GM18498 (cell line): ENCODE results near the gene VBP1.
"Not testable (repeated sequence)": the region's sequence is repeated elsewhere in the genome, so short reads cannot be mapped to it uniquely, and the experiment has no call there.

Experiments
- ATAC-seq: cut with Tn5 transposase; IDR thresholded peaks from one replicate; pipeline ENCODE4 v1.9.1; 2021; ENCODE audit warnings: mild to moderate bottlenecking, moderate library complexity; ENCODE audit not compliant: unreplicated experiment

Gene VBP1, protein sequence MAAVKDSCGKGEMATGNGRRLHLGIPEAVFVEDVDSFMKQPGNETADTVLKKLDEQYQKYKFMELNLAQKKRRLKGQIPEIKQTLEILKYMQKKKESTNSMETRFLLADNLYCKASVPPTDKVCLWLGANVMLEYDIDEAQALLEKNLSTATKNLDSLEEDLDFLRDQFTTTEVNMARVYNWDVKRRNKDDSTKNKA

GRCh38 chrX:155216179-155216939, at the start of gene VBP1:
Gene VBP1 (plus strand): TSS chrX:155216460. CDS start chrX:155216483, 23 bp downstream.
- peak; percentile 98 for ATAC-seq

GRCh38 chrX:155169881-155170280, 46.4 kb upstream of the VBP1 start:
- ATAC-seq, result no peak

GRCh38 chrX:155179346-155179997, 36.8 kb upstream of the VBP1 start:
- ATAC-seq, result no peak

DNA sequence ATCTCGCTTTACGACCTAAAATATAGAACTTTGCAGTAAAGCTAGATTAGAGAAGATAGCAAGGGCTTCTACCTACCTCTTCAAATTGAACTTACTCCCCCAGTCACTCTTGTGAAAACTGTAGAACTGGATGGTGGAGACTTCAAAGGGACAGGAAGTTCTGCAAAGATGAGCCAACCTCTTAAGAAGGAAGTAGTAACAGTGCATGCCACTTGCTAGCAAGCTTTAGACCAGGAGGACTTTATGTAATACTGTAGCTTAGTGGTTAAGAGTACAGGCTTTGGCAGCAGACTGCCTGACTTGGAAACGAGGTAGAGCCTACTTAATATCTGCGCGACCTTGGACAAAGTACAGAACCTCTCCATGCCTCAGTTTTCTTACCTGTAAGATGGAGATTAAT, 27.5 kb upstream of the VBP1 start:
- no peak for ATAC-seq

GRCh38 chrX:155211208-155211607, 5.1 kb upstream of the VBP1 start:
- ATAC-seq, result no peak

DNA sequence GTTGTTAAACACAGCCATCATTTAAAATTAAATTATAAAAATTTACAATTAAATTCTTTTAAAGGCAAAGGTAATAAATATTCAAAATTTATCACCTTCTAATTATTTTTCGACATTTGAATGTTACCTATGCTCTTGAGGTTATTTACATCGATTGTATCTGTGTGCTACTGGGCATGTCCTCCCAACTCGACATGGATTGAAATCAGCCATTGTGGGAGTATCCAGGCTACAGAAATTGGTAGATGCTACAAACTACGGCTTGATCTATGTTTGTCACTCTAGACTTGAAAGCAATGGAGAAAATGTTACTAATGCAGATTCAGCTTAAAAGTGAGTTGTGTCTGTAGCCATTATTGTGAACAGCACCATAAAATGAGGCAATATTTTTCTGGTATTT, 2.5 kb upstream of the VBP1 start:
- ATAC-seq, result no peak

DNA sequence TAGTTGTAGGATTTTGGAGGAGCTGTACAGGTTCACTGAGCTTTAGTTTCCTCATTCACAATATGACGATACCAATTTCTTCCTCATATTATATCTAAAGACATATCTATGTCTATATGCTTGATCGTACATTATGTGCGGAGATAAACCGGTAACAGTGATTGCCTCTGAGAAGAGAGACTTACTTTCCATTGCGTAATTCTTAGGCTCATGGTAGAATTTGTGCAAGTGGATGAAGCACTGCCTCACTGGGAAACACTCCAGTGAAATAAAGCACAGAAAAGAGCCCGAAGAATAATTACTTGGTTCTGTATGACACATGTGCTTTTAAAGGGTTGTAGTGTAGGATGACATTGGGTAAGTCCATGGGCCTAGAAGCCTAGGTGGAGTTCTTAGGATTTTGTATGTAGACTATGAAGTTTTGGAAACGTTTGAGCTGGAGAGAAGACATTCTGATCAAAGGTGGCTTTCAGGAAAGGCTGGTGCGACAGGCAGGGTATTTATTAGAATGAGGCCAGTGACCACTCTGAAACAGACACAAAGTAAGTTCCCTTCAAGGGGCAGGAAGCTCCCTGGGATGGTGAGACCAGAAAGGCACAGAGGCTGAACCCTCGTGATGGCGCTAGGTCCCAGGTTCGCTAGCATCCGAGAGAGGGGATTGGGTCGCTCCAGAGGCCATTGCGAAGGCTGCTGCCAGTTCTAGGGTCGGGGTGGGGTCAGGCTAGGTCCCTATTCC, 649 bp upstream of the VBP1 start:
- peak; percentile 44 for ATAC-seq

DNA sequence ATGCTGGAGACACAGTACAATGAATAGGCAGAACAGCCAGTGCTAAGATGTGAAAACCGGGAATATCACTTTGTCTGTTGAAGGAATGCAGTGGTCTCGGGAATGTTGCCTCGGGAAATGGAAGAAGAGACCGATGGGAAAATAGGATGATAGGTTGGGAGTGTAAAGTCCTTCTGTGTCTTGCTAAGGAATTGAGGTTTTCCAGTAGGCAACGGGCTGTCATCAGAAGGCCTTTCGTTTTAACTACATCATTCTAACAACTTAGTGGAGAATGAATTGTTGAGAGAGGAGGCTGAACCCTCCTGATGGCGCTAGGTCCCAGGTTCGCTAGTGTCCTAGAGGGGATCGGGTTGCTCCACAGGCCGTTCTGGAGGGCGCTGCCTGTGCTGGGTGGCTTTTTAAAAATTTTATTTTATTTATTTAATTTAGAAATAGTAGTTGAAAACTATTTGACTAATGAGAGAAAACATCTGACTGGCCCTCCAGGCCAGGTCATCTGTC, 730 bp downstream of the VBP1 start:
- ATAC-seq, result no peak

- no peak for ATAC-seq
Observed at GRCh38 chrX:155218777-155219176, 2.5 kb downstream of the VBP1 start.

GRCh38 chrX:155221351-155221750, 5.1 kb downstream of the VBP1 start:
- no peak for ATAC-seq

GRCh38 chrX:155223746-155224145, 7.5 kb downstream of the VBP1 start:
- not testable (repeated sequence) for ATAC-seq

DNA sequence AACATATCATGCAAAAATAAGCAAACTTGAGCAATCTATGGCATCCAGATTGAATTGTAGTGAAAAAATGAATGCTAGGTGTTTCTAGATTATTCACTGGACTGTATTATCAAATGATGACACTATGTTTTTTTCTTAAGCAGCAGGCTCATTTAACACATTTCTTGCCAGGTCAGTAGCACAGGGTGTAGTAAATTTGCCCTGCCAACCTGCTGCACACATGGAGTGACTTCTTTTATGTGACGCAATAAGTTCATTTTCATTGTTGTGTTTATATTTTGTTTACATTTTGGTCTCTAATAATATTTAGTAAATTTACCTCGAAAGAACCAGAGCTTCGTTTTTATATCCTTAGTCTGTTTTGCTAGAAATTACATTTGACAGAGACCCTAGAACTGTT, 9.5 kb downstream of the VBP1 start:
- ATAC-seq, result no peak

DNA sequence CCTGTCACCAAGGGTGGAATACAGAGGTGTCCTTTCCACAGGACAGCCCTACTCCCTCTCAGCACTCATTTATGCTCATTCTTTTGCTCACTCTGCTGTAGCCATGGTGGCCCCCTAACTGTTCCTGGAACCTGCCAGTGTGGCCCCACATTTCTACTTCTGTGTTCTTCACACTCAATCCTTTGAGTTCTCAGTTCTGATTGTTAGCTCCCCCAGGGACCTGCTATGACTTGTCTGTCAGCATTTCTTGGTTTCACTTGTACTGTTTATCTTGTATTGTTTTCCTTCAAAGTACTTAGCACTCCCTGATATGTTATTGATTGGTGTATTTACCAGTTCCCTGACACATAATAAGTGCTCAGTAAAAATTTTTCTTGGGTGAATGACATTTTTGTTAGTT, 14.9 kb downstream of the VBP1 start:
- ATAC-seq, result peak; percentile 88

DNA sequence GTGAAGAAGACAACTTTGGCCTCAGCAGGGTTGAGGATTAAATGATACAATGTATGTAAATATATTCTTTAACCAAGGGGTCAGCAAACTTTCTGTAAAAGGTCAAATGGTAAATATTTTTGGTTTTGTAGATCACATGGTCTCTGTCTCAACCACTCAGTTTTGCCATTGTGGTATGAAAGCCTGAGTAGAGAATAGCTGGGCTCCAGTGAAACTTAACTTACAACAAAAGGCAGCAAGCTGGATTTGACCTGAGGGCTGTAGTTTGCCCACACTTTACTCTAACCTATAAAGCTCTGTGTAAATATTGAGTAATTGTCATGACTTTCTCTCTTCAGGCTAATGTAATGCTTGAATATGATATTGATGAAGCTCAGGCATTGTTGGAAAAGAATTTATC, 19.6 kb downstream of the VBP1 start:
- no peak for ATAC-seq

DNA sequence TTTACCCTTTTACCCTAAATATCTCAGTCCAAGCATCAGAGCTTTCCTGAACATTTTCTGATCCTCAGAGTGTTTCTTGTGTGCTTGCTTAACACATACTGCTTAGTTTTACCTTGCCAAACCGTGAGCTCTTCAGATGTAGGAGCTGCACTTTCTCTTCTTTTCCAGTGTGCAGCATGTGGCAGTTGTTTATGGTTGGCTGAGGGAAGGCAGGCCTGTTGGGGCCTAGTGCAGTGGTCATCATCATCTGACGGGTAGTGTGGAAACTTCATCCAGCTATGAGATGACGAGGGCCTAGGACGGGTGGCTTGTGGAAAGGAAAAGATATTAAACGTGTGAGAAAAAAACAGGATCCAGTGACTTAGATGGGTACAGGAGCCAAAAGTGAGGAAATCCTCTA, 21.5 kb downstream of the VBP1 start:
- ATAC-seq, result no peak

DNA sequence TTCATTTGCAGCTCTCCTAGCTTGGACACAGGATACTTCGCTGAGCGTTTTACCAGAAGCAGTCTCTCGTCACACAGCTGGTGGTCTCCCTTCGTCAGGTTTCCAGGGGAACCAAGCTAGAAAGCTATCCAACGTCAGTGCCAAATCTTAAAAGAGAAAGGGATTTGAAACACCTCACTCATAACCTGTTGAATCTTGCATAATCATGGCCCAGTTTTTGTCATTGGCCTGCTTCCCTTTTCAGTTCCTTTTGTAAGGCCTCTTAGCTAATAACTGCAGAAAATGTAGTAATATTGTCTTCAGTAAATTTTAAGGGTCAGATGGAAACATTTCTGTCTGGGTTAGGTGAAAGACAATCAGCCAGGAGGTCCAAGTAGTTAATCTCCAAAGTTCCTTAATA, 26.0 kb downstream of the VBP1 start:
- ATAC-seq, result no peak

DNA sequence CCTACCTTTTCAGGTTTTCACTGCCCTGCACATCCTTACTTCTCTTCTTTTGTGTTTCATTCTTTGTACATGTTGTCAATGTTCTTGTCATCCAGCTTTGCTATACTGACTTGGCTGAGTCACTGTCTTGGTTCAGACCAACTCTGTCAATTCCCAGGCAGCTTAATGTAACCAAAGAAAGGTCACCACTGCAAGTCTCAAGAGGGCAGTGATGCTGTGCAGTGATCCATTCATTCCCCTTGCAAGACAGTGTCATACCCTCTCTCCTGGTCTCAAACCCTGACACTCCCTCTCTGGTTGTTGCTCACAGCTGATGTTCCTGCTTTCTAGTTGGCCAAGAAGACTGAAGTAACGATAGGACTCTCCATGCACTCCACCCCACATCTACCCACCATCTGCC, 30.5 kb downstream of the VBP1 start:
- ATAC-seq, result no peak

DNA sequence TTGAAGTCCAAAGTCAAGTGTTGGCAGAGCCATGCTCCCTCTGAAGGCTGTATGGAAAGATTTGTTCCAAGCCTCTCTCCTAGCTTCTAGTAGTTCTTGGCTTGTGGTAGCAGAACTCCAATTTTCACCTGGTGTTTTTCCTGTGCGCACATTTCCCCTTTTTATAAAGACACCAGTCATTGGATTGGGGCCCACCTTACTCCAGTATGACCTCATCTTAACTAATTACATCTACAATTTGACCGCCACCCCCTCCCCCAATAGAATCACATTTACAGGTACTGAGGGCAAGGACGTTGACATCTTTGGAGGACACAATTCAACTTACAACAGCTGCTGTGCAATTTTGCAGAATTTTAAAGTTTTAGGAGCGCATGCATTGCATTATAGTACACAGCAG, 31.2 kb downstream of the VBP1 start:
- no peak for ATAC-seq

- no peak for ATAC-seq
Observed at GRCh38 chrX:155251391-155251790, 35.1 kb downstream of the VBP1 start.

DNA sequence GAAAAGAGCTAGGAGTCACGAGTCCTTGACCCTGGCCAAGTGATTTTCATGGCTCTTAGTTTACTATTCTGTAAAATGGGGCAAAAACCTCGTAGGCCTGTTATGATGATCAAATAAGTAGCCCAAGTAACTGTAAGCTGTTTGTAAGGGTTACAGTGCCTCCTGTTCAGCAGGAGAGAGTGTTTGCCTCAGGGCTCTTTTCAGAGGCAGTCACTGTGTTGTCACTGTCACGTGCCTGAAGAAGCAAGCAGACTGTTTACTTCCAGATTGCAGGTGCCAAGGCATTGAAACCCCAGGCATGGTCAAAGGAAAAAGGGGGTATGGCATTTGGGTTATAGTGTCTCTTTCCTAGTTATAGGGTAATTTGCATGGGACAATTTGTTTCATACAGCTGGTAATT, 43.5 kb downstream of the VBP1 start:
- no peak for ATAC-seq
